GM12874 (cell line): ENCODE measurements around the gene PTPRK.

ENCODE experiments used
- CTCF ChIP-seq: IDR thresholded peaks from 2 replicates; pipeline ENCODE4 v1.5.1; 2011; ENCODE audit warnings: low read depth, mild to moderate bottlenecking, control low read depth, low read length, moderate library complexity; ENCODE audit not compliant: insufficient read depth

Gene PTPRK

GRCh38 chr6:128507337-128508310, 12.8 kb downstream of the PTPRK start:
- TF ChIP-seq CTCF, result no peak

- no peak for TF ChIP-seq CTCF
These were observed 14.8 kb downstream of the PTPRK start for GRCh38 chr6:128505603-128506002.

GRCh38 chr6:128504003-128504654, 16.3 kb downstream of the PTPRK start:
- TF ChIP-seq CTCF, result no peak

GRCh38 chr6:128500749-128501600, 19.4 kb downstream of the PTPRK start:
- TF ChIP-seq CTCF, result no peak

GRCh38 chr6:128500014-128500413, 20.4 kb downstream of the PTPRK start:
- TF ChIP-seq CTCF, result no peak

GRCh38 chr6:128499079-128499731, 21.2 kb downstream of the PTPRK start:
- TF ChIP-seq CTCF, result no peak
